HG03439 (cell line): ENCODE data around the gene PDXDC1.
"Not testable (repeated sequence)": the region's sequence is repeated elsewhere in the genome, so short reads cannot be mapped to it uniquely, and the experiment has no call there.

Experiments used
- ATAC-seq: cut with Tn5 transposase; IDR thresholded peaks from one replicate; pipeline ENCODE4 v1.9.1; 2021; ENCODE audit warnings: mild to moderate bottlenecking, moderate library complexity; ENCODE audit not compliant: unreplicated experiment

PDXDC1 gene

GRCh38 chr16:15057681-15058417 lies 83.0 kb downstream of the PDXDC1 start:
- ATAC-seq: no peak

GRCh38 chr16:15059324-15059723 lies 84.5 kb downstream of the PDXDC1 start:
- ATAC-seq: no peak

- ATAC-seq: not testable (repeated sequence)
Observed at GRCh38 chr16:15062085-15062810, 87.4 kb downstream of the PDXDC1 start.

GRCh38 chr16:15065961-15066360 lies 91.1 kb downstream of the PDXDC1 start:
- not testable (repeated sequence) for ATAC-seq

GRCh38 chr16:15066690-15067089 lies 91.9 kb downstream of the PDXDC1 start:
- not testable (repeated sequence) for ATAC-seq

- ATAC-seq: not testable (repeated sequence)
Observed at GRCh38 chr16:15071013-15071412, 96.2 kb downstream of the PDXDC1 start.

- ATAC-seq: not testable (repeated sequence)
Observed at GRCh38 chr16:15071916-15072769, 97.3 kb downstream of the PDXDC1 start.

GRCh38 chr16:15073101-15073500 lies 98.3 kb downstream of the PDXDC1 start:
- ATAC-seq: no peak

- ATAC-seq: not testable (repeated sequence)
Observed at GRCh38 chr16:15076161-15076560, 101.3 kb downstream of the PDXDC1 start.

GRCh38 chr16:15080883-15081282 lies 106.1 kb downstream of the PDXDC1 start:
- not testable (repeated sequence) for ATAC-seq

- not testable (repeated sequence) for ATAC-seq
Observed at GRCh38 chr16:15082788-15083187, 108.0 kb downstream of the PDXDC1 start.

GRCh38 chr16:15090663-15091269 lies 115.9 kb downstream of the PDXDC1 start:
- not testable (repeated sequence) for ATAC-seq

- ATAC-seq: not testable (repeated sequence)
Observed at GRCh38 chr16:15093571-15093954, 118.7 kb downstream of the PDXDC1 start.

GRCh38 chr16:15093955-15094827 lies 119.4 kb downstream of the PDXDC1 start, which contains the start of gene RRN3:
RRN3 (minus strand) TSS chr16:15094272; CDS start chr16:15094233, 39 bp downstream.
- peak; percentile 96 for ATAC-seq

- ATAC-seq: not testable (repeated sequence)
Observed at GRCh38 chr16:15096583-15096972, 121.8 kb downstream of the PDXDC1 start.

- not testable (repeated sequence) for ATAC-seq
Observed at GRCh38 chr16:15099366-15099909, 124.6 kb downstream of the PDXDC1 start.

- ATAC-seq: not testable (repeated sequence)
Observed at GRCh38 chr16:15100372-15100987, 125.7 kb downstream of the PDXDC1 start.

- not testable (repeated sequence) for ATAC-seq
Observed at GRCh38 chr16:15127641-15128425, 153.0 kb downstream of the PDXDC1 start.
